Osteocyte (in vitro differentiated cells): ENCODE results near the gene TNRC6A. TPM values are rescaled to one million over a fixed set of nuclear protein-coding genes. Genes with fewer than 3 reads are reported as not detected.

ENCODE experiments used
- DNase-seq: peaks from one replicate; pipeline ENCODE4 v3.0.0; 2021; ENCODE audit warnings: mixed read lengths; ENCODE audit not compliant: unreplicated experiment; ENCODE audit errors: extremely low spot score
- H3K27ac Mint-ChIP-seq: one replicate; pipeline ENCODE4 v1.8.0; 2021; ENCODE audit warnings: mild to moderate bottlenecking, mixed read lengths; ENCODE audit not compliant: unreplicated experiment
- H3K27me3 Mint-ChIP-seq: one replicate; pipeline ENCODE4 v1.8.0; 2021; ENCODE audit warnings: mixed read lengths; ENCODE audit not compliant: unreplicated experiment
- H3K36me3 Mint-ChIP-seq: one replicate; pipeline ENCODE4 v1.8.0; 2021; ENCODE audit warnings: mixed read lengths; ENCODE audit not compliant: unreplicated experiment
- H3K4me1 Mint-ChIP-seq: one replicate; pipeline ENCODE4 v1.8.0; 2021; ENCODE audit warnings: mixed read lengths; ENCODE audit not compliant: unreplicated experiment
- H3K4me3 Mint-ChIP-seq: one replicate; pipeline ENCODE4 v1.8.0; 2021; ENCODE audit warnings: mild to moderate bottlenecking, moderate library complexity, mixed read lengths; ENCODE audit not compliant: unreplicated experiment
- H3K9me3 Mint-ChIP-seq: one replicate; pipeline ENCODE4 v1.8.0; 2021; ENCODE audit warnings: mixed read lengths; ENCODE audit not compliant: unreplicated experiment
- CTCF ChIP-seq: fragments of 200-600 bp; sonication (generic); IDR thresholded peaks from 2 replicates; pipeline ENCODE4 v1.5.0; 2021; ENCODE audit warnings: antibody characterized with exemption, mild to moderate bottlenecking, moderate library complexity
- total RNA-seq: library from RNA; stranded (reverse); gene quantifications from 2 replicates; pipeline ENCODE4 v1.2.1, GENCODE V29; 2021

TNRC6A gene
- total RNA-seq, 1 donor from 2014 or later, result 68.0 TPM

- Mint-ChIP-seq H3K27me3 (peaks cover 27% of the 10 kb centered on the region), H3K4me1 (no peaks in the 10 kb centered on the region), H3K9me3 (peaks cover 6% of the 10 kb centered on the region), H3K4me3 (no peak overlapping the region), H3K36me3 (no peaks in the 10 kb centered on the region), H3K27ac (no peak overlapping the region)
- DNase-seq, result no peak
- no peak for TF ChIP-seq CTCF
These were observed 139.6 kb downstream of the TNRC6A start for GRCh38 chr16:24869033-24869432.

- H3K4me3 Mint-ChIP-seq, result no peak overlapping the region
These were observed 142.4 kb downstream of the TNRC6A start for GRCh38 chr16:24871891-24872290.

GRCh38 chr16:24873028-24873427, 143.6 kb downstream of the TNRC6A start:
- Mint-ChIP-seq H3K27ac (no peak overlapping the region), H3K36me3 (no peaks in the 10 kb centered on the region), H3K27me3 (peaks cover 5% of the 10 kb centered on the region), H3K4me3 (no peak overlapping the region), H3K9me3 (no peaks in the 10 kb centered on the region), H3K4me1 (no peaks in the 10 kb centered on the region)
- no peak for DNase-seq
- no peak for TF ChIP-seq CTCF

More at GRCh38 chr16:24871891-24872290, 142.4 kb downstream of the TNRC6A start:
- no peak for TF ChIP-seq CTCF
- Mint-ChIP-seq H3K4me1 (no peaks in the 10 kb centered on the region), H3K9me3 (no peaks in the 10 kb centered on the region), H3K36me3 (no peaks in the 10 kb centered on the region), H3K27me3 (peaks cover 11% of the 10 kb centered on the region), H3K27ac (no peak overlapping the region)
- no peak for DNase-seq

GRCh38 chr16:24875466-24875865, 146.0 kb downstream of the TNRC6A start:
- no peaks in the 10 kb centered on the region for H3K36me3 Mint-ChIP-seq
- no peak for TF ChIP-seq CTCF
- H3K9me3 Mint-ChIP-seq, result no peaks in the 10 kb centered on the region
- H3K4me3 Mint-ChIP-seq, result no peak overlapping the region
- no peaks in the 10 kb centered on the region for H3K4me1 Mint-ChIP-seq
- H3K27ac Mint-ChIP-seq, result no peak overlapping the region
- DNase-seq, result no peak
- peaks cover 2% of the 10 kb centered on the region for H3K27me3 Mint-ChIP-seq

Other genes with a start within 250 kb of the TNRC6A start
- gene RBBP6, start 190.1 kb upstream of the TNRC6A start, total RNA-seq, result 43.6 and 54.6 TPM in 2 replicates
- not detected in 2 replicates for gene SLC5A11, start 116.3 kb downstream of the TNRC6A start, total RNA-seq